Gastrocnemius medialis (tissue), 4 donors: ENCODE data around the gene ATP2A2.

Experiments used
- CTCF ChIP-seq, 5 experiments: fragments of 450-650 bp in 3 of 5; fragments of 200-600 bp in 2 of 5; sonication (generic) in 2 of 5; IDR thresholded peaks in 4 of 5; conservative IDR thresholded peaks in 1 of 5; 1 replicate in 4 of 5; 2 replicates in 1 of 5; pipeline ENCODE4 v1.5.1; 2016 to 2019; ENCODE audit warnings: antibody characterized with exemption in 5 of 5, mild to moderate bottlenecking in 3 of 5, moderate library complexity in 3 of 5
- POLR2A ChIP-seq, 2 donors: fragments of 450-650 bp; IDR thresholded peaks; one replicate each; pipeline ENCODE4 v1.6.1; 2017; ENCODE audit warnings: antibody characterized with exemption in 2 of 2, mild to moderate bottlenecking in 2 of 2, moderate library complexity in 2 of 2

- TF ChIP-seq CTCF (IDR thresholded peaks at IDR 0.05 in 4 of 5, conservative IDR thresholded peaks at IDR 0.05 in 1 of 5) (no peak), POLR2A (IDR thresholded peaks at IDR 0.05) (no peak)
These were observed 24.1 kb upstream of the ATP2A2 start for GRCh38 chr12:110256780-110257431.
